ENCODE measurements around the gene PPFIBP2. TPM values are rescaled to one million over a fixed set of nuclear protein-coding genes. Genes with fewer than 3 reads are reported as not detected.

The PPFIBP2 gene
- total RNA-seq, 1 experiment from 2014 or later, result 1.5 TPM

DNA sequence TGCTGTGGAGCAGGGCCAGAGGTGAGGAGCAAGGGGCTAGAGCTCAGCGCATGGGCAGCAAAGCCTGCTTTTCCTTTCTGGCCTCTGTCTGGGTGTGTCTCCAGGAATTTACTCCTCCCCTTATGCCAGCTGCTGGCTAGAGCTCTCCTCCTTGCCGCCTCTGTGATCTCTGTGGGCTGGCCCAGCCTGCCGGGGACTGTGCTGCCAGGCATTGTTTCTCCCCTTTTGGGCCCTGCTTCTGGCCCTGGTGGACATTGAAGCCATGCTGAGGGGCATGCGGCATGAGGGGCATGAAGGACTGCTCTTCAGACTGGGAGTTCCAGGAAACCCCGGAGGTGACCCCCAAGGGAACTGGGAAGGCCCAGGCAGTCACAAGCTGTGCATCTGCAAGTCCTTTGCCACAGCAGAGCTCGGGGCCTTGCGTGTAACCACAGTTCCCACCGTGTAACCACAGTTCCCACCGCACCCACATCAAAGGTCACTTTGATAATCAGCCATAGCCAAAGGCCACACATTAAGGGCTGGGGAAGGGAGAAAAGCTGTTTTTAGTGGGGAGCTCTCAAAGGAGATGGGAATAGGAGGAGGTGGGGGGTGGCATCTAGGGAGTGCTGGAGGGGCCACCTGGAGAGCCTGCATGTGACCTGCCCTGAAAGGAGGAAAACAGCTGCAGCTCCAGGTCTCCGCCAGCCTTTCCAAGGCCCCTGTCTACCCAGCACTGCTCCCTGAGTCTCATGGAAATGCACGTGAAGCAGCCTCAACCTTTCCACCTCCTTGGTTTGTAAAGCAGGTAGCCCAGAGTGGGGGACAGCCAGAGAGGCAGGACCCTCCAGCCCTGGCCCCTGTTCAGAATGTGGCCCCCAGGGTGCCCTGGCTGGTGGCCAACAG, 62.3 kb downstream of the PPFIBP2 start:
- no peak for DNase-seq (ENCODE audit: extremely low read depth, low read depth)

- no peak for DNase-seq (ENCODE audit: extremely low read depth, low read depth)
Measured at GRCh38 chr11:7576726-7577290, 63.0 kb downstream of the PPFIBP2 start.

DNA sequence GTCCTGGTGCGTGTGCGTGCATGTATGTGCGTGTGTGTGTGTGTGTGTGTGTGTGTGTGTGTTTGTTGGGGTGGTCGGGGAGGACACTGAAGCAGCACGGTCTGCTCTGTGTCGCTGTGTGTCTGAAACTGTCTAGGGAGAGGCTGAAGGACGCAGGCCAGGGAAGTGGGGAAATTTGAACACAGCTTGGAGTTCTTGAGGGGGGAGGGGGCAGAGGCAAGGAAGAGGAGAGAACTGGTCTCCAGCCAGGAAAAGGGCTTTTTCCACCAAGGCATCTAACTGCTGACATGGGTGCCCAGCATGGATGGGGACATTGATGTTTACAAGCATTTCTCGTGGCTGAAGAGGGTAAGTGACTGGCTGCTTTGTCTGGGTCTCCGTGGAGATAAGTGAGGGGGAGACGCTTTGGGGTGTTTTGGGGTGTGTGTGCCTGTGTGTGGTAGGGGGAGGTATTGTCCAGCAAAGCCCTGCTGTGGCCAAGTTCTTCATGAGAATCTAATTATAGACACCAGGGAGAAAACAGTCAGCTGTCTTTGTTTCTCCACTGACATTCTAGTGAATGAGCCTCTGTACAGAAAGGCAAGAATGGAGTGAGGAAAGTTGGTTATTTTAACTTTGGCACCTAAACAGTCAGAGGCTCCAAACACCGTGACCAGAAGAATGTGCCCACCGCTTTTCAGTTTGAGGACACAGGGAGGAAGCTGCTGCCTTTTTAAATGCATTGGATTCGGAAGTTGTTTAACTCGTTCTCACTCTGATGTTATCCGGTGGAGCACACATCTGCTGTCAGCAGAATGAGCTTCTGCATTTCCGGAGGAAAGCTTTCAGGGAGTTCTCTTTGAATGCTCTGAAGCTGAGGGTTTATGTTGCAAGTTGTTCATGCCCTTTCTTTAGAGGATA, 63.7 kb downstream of the PPFIBP2 start:
- DNase-seq (ENCODE audit: extremely low read depth, low read depth), result no peak

DNA sequence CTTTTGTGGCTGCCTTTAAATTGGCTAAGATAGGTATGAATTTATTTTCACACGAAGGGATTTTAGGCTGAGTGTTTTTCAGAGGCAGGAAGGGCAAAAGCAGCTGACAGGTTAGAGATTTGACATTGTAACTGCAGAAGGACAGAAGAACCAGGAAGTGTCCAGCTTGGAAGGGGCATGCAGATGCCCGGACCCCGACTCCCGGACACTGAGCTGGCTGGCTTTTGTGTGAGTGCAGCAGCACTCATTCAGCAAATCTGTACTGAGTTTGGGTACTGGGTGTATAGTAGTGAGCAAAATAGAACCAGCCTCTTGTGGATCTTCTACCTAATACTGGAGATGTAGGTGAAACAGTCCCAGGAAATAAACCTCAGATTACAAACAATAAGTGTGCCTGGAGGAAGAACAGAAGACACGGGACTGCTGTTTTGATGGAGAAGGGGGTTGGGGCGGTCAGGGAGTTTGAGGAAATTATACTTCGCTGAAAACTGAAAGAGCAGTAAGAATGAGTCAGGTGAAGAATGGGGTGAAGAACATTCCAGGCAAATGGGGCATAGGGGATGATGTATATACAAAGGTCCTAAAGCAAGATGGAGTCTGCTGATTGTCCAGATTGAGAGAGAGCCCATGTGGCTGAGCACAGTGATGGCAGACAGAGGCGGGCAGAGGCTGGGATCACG, 64.6 kb downstream of the PPFIBP2 start:
- no peak for DNase-seq (ENCODE audit: extremely low read depth, low read depth)

GRCh38 chr11:7579361-7579791, 65.6 kb downstream of the PPFIBP2 start:
- no peak for DNase-seq (ENCODE audit: extremely low read depth, low read depth)

DNA sequence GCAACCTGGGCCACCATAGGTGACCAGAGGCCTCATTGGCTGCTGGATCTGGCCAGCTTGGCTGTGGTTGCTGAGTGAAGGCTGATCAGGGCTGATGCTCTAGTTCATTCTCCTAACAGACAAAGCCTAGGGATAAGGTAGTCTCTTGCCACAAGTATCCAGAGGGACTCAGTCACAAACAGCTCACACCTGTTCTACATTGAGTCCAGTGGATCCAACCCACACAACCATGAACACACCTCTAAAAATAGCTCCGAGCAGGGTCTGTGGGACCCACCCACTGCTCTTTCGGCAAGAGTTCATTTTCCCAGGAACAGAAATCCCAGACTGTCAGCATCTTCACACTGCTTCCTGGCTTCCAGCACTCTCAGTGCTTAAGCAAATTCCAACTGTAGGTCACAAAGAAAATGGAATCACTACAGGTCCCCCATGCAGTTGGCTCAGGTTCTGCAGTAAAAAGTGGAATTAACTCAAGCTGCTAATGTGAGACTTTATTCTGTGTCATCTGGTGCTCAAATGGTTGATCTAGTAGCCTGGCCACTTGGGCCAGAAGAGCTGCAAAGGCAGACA, 67.3 kb downstream of the PPFIBP2 start:
- no peak for DNase-seq (ENCODE audit: extremely low read depth, low read depth)

- no peak for DNase-seq (ENCODE audit: extremely low read depth, low read depth)
Measured at GRCh38 chr11:7582338-7582985, 68.7 kb downstream of the PPFIBP2 start.

- DNase-seq (ENCODE audit: extremely low read depth, low read depth), result no peak
Measured at GRCh38 chr11:7583248-7583647, 69.4 kb downstream of the PPFIBP2 start.

DNA sequence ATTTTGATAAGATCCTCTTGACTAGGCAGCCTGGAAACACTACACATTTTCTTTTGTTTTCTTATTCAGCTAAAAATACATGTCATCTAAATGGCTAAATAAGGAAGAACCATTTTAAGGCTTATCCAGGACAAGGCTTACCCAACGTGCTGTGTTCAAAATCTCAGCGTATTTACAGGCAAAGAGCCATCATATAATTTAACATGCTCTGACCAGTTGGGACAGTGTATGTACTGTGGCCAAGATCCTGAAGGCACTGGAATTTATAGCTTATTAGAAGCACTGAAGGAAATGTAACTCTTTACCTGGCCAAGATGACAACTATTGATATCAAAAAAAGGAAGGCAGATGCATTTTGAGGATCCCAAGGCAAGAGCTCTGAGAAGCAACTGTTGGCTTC, 71.1 kb downstream of the PPFIBP2 start:
- DNase-seq (ENCODE audit: extremely low read depth, low read depth), result no peak

DNA sequence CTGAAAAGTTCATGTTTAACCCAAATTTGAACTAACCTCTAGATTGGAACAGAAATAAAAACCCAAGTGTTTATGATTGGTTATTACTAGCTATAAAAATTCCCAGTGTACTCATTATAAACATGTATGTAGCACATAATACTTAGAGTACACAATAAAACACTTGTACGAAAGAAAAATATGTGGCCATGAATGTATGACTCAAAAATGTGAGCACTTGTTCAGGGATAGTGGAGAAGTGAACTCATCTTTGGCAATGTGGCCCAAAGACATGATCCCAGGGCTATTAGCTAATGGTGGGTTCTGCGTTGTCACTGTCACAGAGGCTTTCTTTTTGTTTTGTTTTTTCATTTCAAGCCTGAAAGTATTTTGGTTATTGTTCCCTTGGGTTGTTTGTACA, 72.0 kb downstream of the PPFIBP2 start:
- no peak for DNase-seq (ENCODE audit: extremely low read depth, low read depth)

DNA sequence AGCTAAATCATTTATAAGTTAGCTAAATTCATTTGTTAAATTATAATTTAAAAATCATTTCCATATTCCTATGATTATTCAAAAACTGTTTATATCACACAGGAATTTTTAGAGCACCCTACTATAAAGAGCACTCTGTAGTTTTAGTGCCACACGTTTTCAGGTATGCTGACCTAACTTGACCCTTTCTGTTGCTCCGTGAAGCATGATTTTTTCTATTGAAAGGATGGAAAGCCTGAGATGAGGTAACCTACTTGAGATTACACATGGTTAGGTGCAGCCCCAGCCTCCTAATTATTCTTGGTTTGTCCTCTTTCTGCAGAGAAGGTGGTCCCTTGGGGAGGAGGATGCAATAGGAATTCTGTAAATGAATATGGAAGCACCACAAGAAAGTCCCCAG, 72.6 kb downstream of the PPFIBP2 start:
- no peak for DNase-seq (ENCODE audit: extremely low read depth, low read depth)

DNA sequence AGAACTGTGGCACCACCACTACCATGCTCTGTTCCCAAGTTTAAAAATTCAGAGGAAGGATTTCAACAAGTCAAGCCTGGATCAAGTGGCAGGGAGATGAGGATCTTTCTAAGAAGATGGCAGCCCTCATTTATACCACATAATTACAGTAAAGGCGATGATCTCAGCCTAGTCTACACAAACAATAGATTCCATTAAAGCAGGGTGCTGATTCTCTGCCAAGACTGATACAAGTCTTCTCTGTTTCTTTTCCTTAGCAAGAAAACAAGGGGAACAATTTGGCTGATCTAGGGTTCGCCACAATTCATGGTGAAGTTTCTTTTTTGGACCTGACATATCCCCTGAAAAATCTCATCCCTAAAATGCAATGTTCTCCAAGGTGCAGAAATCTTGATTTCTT, 73.9 kb downstream of the PPFIBP2 start:
- DNase-seq (ENCODE audit: extremely low read depth, low read depth), result no peak

GRCh38 chr11:7589861-7590260, 76.1 kb downstream of the PPFIBP2 start:
- DNase-seq (ENCODE audit: extremely low read depth, low read depth), result no peak

DNA sequence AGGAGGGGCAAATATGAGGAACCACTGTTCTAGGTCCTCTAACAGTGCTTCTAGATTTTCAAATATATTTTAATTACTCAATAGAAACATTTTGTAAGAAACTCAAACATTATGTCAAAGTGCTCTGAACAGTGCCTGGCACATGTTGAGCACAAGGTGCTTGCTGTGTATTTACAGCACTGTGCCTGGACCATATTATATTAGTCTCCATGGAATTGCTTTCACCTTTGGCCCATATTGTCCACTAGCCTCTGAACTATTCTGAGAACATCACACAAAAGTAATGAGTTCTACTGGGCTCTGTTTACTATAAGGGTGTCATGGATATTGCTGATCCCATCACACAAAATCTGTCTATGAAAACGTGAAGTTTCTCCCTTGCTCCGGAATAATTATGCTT, 76.7 kb downstream of the PPFIBP2 start:
- DNase-seq (ENCODE audit: extremely low read depth, low read depth), result no peak

DNA sequence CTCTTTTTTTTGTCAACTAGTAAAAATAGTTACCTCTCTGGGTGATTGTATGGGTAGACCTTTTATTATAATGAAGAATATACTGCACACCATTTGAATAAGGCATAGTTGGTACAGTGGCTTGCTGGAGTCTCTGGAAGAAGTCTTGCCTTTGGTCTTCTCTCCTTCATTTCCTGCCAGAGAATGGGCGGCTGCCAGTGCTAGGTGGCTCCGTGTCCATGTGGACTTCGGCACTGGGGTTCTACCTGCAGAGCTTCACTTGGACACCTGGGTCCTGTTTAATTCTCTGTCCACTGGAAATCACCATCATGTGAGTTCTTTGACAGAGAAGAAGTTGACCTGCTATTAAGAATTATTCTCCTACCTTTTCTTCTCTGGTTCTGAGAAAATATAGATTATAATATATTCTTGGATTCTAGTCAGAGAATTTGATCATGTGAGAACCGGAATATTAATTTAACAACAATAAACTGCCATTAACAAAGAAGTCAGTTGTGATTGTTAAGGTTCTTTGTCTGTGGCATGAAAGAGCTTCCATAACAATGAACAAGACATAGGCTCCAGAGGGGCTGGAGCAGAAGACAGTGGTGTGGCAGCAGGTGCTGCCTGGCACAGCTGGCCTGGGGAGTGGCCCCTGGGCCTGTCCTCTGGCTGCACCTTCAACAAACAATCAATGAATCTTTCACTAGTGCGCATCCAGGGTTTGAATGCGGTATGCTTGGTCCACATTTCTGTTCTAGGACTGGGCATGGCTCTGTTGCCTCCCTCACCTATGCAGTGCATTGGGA, 77.5 kb downstream of the PPFIBP2 start:
- DNase-seq (ENCODE audit: extremely low read depth, low read depth), result no peak

DNA sequence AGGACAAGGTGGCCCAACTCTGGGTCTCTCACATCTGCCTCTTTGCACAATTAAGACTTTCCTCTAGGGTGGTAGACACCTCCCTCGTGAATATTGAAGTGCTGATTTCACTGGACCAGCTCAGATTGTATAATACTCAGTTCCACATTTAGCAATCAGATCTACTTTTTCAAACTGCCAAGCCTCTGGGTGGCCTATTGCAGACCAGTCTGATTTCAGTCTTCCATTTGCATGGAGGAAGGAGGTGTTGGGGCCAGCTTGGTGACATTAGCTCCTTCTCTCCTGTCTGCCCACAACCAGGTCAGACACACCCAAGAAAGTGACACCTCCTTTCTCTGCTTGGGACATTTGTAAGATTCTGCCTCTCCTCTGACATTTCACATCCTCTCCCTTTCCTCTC, 78.2 kb downstream of the PPFIBP2 start:
- DNase-seq (ENCODE audit: extremely low read depth, low read depth), result no peak

- DNase-seq (ENCODE audit: extremely low read depth, low read depth), result no peak
Measured at GRCh38 chr11:7592711-7593110, 78.9 kb downstream of the PPFIBP2 start.

DNA sequence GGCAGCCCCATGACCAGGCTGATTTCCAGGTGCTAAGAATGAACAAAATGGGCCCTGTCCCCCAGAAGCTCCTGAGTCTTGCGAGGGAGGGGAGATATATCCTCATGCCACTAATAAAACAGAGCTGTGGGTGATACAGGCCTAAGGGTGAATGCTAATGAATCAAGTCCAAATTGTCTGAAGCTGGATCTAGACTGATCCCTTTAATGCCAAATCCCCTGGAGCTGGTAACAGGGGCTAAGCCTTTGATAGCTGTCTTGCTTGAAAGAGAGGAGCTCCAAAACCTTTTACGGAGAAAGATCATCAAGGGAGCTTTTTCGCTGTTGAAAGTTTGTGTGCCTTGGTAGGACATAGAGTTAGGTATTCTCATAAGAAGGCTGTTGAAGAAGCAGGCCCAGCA, 79.7 kb downstream of the PPFIBP2 start:
- no peak for DNase-seq (ENCODE audit: extremely low read depth, low read depth)

Data from NCI-H460 (cell line).